A549 (cell line): ENCODE measurements around the gene PGAM1.

Source experiments
- CEBPB ChIP-seq, 2 experiments: fragments of >200 bp in 1 of 2; sonication (Bioruptor Twin) in 1 of 2; formaldehyde crosslinking in 1 of 2; IDR thresholded peaks; 2 replicates each; pipeline ENCODE4 v1.6.1; 2012 to 2016
- EP300 ChIP-seq, 2 experiments: fragments of >200 bp; sonication (Bioruptor Twin); formaldehyde crosslinking; IDR thresholded peaks; 2 replicates in 1 of 2; 3 replicates in 1 of 2; pipeline ENCODE4 v1.6.1; 2016 to 2017
- NPAS2 ChIP-seq: fragments of 250-450 bp; sonication (Bioruptor Pico); IDR thresholded peaks from 2 replicates; pipeline ENCODE4 v1.8.0; 2022; ENCODE audit warnings: mild to moderate bottlenecking, moderate library complexity, borderline replicate concordance
- POLR2A ChIP-seq: IDR thresholded peaks from 2 replicates; pipeline ENCODE4 v1.6.1; 2012; ENCODE audit warnings: mild to moderate bottlenecking, low read length
- TF ChIP-seq, protein P1 (sequence below): fragments of >200 bp; sonication (Bioruptor Twin); formaldehyde crosslinking; IDR thresholded peaks from 3 replicates; pipeline ENCODE4 v1.5.1; 2016
- TF ChIP-seq, protein P2 (sequence below): IDR thresholded peaks from 2 replicates; pipeline ENCODE4 v1.6.1; 2012
- TF ChIP-seq, protein P3 (sequence below): fragments of >200 bp; sonication (Bioruptor Twin); formaldehyde crosslinking; IDR thresholded peaks from 3 replicates; pipeline ENCODE4 v1.6.1; 2016
- TF ChIP-seq, protein P4 (sequence below): fragments of 450-650 bp; IDR thresholded peaks from 2 replicates; pipeline ENCODE4 v1.6.1; 2014; ENCODE audit warnings: antibody characterized with exemption

DNA sequence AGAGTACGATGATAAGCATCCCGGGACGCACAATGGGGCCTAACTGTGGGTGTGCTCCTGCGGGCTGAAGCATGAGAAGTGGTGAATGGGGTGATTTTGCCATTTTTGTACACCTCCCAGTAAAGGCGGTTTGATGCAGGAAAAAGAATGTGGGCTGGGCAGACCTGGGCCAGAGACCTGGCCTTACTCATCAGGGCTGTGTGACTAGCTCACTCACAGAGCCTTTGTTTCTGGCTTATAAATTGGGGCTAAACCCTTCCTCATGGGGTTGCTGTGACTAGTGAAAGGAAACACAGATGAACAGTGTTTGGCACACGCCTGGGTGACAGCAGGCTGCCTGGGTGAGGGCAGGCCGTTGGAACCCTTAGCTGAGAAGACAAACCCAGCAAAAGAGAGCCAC, 42.8 kb upstream of the PGAM1 start:
- TF ChIP-seq POLR2A (no peak), NPAS2 (CRISPR knock-in tag) (no peak), CEBPB (IDR thresholded peaks at IDR 0.05) (no peak), EP300 (IDR thresholded peaks at IDR 0.05) (no peak)
- TF ChIP-seq, protein P1, sequence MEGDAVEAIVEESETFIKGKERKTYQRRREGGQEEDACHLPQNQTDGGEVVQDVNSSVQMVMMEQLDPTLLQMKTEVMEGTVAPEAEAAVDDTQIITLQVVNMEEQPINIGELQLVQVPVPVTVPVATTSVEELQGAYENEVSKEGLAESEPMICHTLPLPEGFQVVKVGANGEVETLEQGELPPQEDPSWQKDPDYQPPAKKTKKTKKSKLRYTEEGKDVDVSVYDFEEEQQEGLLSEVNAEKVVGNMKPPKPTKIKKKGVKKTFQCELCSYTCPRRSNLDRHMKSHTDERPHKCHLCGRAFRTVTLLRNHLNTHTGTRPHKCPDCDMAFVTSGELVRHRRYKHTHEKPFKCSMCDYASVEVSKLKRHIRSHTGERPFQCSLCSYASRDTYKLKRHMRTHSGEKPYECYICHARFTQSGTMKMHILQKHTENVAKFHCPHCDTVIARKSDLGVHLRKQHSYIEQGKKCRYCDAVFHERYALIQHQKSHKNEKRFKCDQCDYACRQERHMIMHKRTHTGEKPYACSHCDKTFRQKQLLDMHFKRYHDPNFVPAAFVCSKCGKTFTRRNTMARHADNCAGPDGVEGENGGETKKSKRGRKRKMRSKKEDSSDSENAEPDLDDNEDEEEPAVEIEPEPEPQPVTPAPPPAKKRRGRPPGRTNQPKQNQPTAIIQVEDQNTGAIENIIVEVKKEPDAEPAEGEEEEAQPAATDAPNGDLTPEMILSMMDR, result no peak
- TF ChIP-seq, protein P2, sequence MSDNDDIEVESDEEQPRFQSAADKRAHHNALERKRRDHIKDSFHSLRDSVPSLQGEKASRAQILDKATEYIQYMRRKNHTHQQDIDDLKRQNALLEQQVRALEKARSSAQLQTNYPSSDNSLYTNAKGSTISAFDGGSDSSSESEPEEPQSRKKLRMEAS, result no peak
- TF ChIP-seq, protein P3, sequence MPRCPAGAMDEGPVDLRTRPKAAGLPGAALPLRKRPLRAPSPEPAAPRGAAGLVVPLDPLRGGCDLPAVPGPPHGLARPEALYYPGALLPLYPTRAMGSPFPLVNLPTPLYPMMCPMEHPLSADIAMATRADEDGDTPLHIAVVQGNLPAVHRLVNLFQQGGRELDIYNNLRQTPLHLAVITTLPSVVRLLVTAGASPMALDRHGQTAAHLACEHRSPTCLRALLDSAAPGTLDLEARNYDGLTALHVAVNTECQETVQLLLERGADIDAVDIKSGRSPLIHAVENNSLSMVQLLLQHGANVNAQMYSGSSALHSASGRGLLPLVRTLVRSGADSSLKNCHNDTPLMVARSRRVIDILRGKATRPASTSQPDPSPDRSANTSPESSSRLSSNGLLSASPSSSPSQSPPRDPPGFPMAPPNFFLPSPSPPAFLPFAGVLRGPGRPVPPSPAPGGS, result no peak
- TF ChIP-seq, protein P4, sequence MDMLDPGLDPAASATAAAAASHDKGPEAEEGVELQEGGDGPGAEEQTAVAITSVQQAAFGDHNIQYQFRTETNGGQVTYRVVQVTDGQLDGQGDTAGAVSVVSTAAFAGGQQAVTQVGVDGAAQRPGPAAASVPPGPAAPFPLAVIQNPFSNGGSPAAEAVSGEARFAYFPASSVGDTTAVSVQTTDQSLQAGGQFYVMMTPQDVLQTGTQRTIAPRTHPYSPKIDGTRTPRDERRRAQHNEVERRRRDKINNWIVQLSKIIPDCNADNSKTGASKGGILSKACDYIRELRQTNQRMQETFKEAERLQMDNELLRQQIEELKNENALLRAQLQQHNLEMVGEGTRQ, result no peak
